SH-SY5Y (cell line): ENCODE measurements around the gene LPAR3.

Experiments used
- GATA2 ChIP-seq: IDR thresholded peaks from 2 replicates; pipeline ENCODE4 v1.6.1; 2011; ENCODE audit warnings: mild to moderate bottlenecking, low read depth, low read length
- GATA3 ChIP-seq: IDR thresholded peaks from 2 replicates; pipeline ENCODE4 v1.6.1; 2011; ENCODE audit warnings: low read depth, mild to moderate bottlenecking, low read length, moderate library complexity

DNA sequence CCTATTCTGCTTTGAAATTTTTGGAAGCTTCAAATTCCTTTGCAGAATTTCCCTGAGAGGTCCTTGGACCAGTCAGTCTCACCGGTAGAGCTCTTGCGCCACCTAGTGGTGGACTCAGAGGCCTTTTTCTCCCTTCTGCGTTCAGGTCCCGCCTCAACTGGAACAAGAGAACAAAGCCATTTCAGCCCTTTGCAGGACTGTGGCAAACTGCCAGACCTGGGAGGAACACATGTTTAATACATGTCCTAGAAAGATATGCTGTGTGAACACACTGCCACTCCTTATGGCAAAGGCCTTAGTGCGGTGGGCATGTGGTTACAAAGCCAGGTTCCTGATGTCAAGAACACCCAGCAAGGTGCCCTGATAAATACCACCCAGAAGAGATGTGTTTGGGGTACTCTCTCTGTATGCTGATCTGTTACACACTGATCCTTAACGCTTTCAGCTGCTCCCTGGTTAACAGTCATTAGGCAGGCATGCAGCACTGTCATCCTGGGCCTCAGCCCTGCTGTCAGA, 120.5 kb downstream of the LPAR3 start:
- no peak for TF ChIP-seq GATA2
- no peak for TF ChIP-seq GATA3
